CD4-positive, alpha-beta T cell treated with Interleukin-6 at 100 ng/mL for 8 hours (primary cell): ENCODE data around the gene PCDHGA9.
"Not testable (repeated sequence)": the region's sequence is repeated elsewhere in the genome, so short reads cannot be mapped to it uniquely, and the experiment has no call there.

Source experiments
- DNase-seq: peaks from one replicate; pipeline ENCODE4 v3.0.0-alpha.2; 2020; ENCODE audit warnings: mixed read lengths, low spot score

The PCDHGA9 gene

GRCh38 chr5:141384471-141385267 lies 17.9 kb upstream of the PCDHGA9 start:
- no peak for DNase-seq

- peak; percentile 8 for DNase-seq
Measured at GRCh38 chr5:141387557-141388311, 14.8 kb upstream of the PCDHGA9 start, which contains the start of gene PCDHGB4. TSS of gene PCDHGB4 (plus strand) at chr5:141387698. CDS start at chr5:141387885, 187 bp downstream.

- DNase-seq, result no peak
Measured at GRCh38 chr5:141388661-141389060, 13.9 kb upstream of the PCDHGA9 start.

GRCh38 chr5:141389153-141390042 lies 13.2 kb upstream of the PCDHGA9 start:
- DNase-seq, result no peak

- DNase-seq, result no peak
Measured at GRCh38 chr5:141392429-141393198, 10.0 kb upstream of the PCDHGA9 start, which contains the start of gene PCDHGA8. TSS of gene PCDHGA8 (plus strand) at chr5:141392633. CDS start at chr5:141392814, 181 bp downstream.

- no peak for DNase-seq
Measured at GRCh38 chr5:141393267-141393666, 9.3 kb upstream of the PCDHGA9 start.

GRCh38 chr5:141394401-141395187 lies 8.0 kb upstream of the PCDHGA9 start:
- DNase-seq, result not testable (repeated sequence)

- DNase-seq, result peak; percentile 14
Measured at GRCh38 chr5:141397756-141398551, 4.6 kb upstream of the PCDHGA9 start, which contains the start of gene PCDHGB5. TSS of gene PCDHGB5 (plus strand) at chr5:141397947. CDS start at chr5:141398128, 181 bp downstream.

GRCh38 chr5:141398608-141399007 lies 4.0 kb upstream of the PCDHGA9 start:
- no peak for DNase-seq

GRCh38 chr5:141399555-141400258 lies 2.9 kb upstream of the PCDHGA9 start:
- DNase-seq, result no peak

- no peak for DNase-seq
Measured at GRCh38 chr5:141403387-141403786, 809 bp downstream of the PCDHGA9 start.

- peak; percentile 17 for DNase-seq
Measured at GRCh38 chr5:141407790-141408505, 5.4 kb downstream of the PCDHGA9 start, which contains the start of gene PCDHGB6. TSS of gene PCDHGB6 (plus strand) at chr5:141408021. CDS start at chr5:141408203, 182 bp downstream.

GRCh38 chr5:141409598-141410306 lies 7.2 kb downstream of the PCDHGA9 start:
- no peak for DNase-seq

- DNase-seq, result no peak
Measured at GRCh38 chr5:141411575-141411974, 9.0 kb downstream of the PCDHGA9 start.

- DNase-seq, result peak; percentile 53
Measured at GRCh38 chr5:141412854-141413539, 10.4 kb downstream of the PCDHGA9 start, which contains the start of gene PCDHGA10. TSS of gene PCDHGA10 (plus strand) at chr5:141412987. CDS start at chr5:141413176, 189 bp downstream.

- DNase-seq, result no peak
Measured at GRCh38 chr5:141413540-141414069, 11.0 kb downstream of the PCDHGA9 start.
